Activated naive CD8-positive, alpha-beta T cell (primary cell): Measurements from ENCODE around the gene SLCO3A1.

ENCODE experiments used
- H3K27ac Mint-ChIP-seq: one replicate; pipeline ENCODE4 v1.8.0; 2021; ENCODE audit warnings: mixed read lengths
- H3K27me3 Mint-ChIP-seq: one replicate; pipeline ENCODE4 v1.8.0; 2021; ENCODE audit warnings: mixed read lengths
- H3K36me3 Mint-ChIP-seq: one replicate; pipeline ENCODE4 v1.8.0; 2021; ENCODE audit warnings: mixed read lengths
- H3K4me1 Mint-ChIP-seq: one replicate; pipeline ENCODE4 v1.8.0; 2021; ENCODE audit warnings: low read depth, mixed read lengths
- H3K4me3 Mint-ChIP-seq: one replicate; pipeline ENCODE4 v1.8.0; 2021; ENCODE audit warnings: mild to moderate bottlenecking, mixed read lengths
- H3K9me3 Mint-ChIP-seq: one replicate; pipeline ENCODE4 v1.8.0; 2021; ENCODE audit warnings: low read depth, mixed read lengths

SLCO3A1 gene

DNA sequence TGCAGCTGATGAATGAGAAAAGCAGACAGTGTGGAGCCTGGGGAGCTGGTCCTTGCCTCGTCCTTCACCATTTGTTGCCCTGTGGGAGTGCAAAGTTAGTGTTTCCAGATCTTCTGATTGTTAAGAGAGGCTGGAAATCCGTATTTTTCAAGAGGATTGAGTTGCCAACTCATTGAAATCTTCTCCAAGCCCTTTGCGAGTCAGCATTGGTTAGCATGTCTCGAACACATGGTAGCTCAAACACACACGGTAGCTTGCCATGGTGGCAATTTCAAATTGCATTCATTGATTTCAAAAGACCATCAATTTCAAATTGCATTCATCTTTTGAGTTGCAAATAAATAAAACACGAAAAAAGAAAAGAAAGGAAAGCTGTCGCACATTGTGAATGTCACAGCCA is 70.7 kb downstream of the SLCO3A1 start:
- H3K4me3 Mint-ChIP-seq = no peak overlapping the region
- H3K27ac Mint-ChIP-seq = no peak overlapping the region
- no peaks in the 10 kb centered on the region for H3K9me3 Mint-ChIP-seq
- H3K27me3 Mint-ChIP-seq = no peaks in the 10 kb centered on the region
- H3K36me3 Mint-ChIP-seq = peaks cover 3% of the 10 kb centered on the region
- H3K4me1 Mint-ChIP-seq = peaks cover 36% of the 10 kb centered on the region

- no peak overlapping the region for H3K4me3 Mint-ChIP-seq
- H3K27ac Mint-ChIP-seq = no peak overlapping the region
- peaks cover 36% of the 10 kb centered on the region for H3K4me1 Mint-ChIP-seq
Observed at GRCh38 chr15:91924837-91925495, 71.5 kb downstream of the SLCO3A1 start.

GRCh38 chr15:91925794-91926193 is 72.3 kb downstream of the SLCO3A1 start:
- Mint-ChIP-seq H3K4me1 (peaks cover 28% of the 10 kb centered on the region), H3K27ac (no peak overlapping the region), H3K9me3 (no peaks in the 10 kb centered on the region), H3K36me3 (peaks cover 3% of the 10 kb centered on the region), H3K27me3 (no peaks in the 10 kb centered on the region), H3K4me3 (no peak overlapping the region)

More at GRCh38 chr15:91924837-91925495, 71.5 kb downstream of the SLCO3A1 start:
- no peaks in the 10 kb centered on the region for H3K9me3 Mint-ChIP-seq
- H3K36me3 Mint-ChIP-seq = peaks cover 3% of the 10 kb centered on the region
- no peaks in the 10 kb centered on the region for H3K27me3 Mint-ChIP-seq

- no peaks in the 10 kb centered on the region for H3K9me3 Mint-ChIP-seq
- H3K27ac Mint-ChIP-seq = no peak overlapping the region
- peaks cover 3% of the 10 kb centered on the region for H3K36me3 Mint-ChIP-seq
- no peaks in the 10 kb centered on the region for H3K27me3 Mint-ChIP-seq
- peaks cover 21% of the 10 kb centered on the region for H3K4me1 Mint-ChIP-seq
- H3K4me3 Mint-ChIP-seq = no peak overlapping the region
Observed at GRCh38 chr15:91926908-91927270, 73.4 kb downstream of the SLCO3A1 start.

- Mint-ChIP-seq H3K4me1 (peaks cover 16% of the 10 kb centered on the region), H3K27me3 (no peaks in the 10 kb centered on the region), H3K36me3 (peaks cover 3% of the 10 kb centered on the region), H3K9me3 (no peaks in the 10 kb centered on the region), H3K27ac (no peak overlapping the region), H3K4me3 (no peak overlapping the region)
Observed at GRCh38 chr15:91927585-91927984, 74.1 kb downstream of the SLCO3A1 start.

DNA sequence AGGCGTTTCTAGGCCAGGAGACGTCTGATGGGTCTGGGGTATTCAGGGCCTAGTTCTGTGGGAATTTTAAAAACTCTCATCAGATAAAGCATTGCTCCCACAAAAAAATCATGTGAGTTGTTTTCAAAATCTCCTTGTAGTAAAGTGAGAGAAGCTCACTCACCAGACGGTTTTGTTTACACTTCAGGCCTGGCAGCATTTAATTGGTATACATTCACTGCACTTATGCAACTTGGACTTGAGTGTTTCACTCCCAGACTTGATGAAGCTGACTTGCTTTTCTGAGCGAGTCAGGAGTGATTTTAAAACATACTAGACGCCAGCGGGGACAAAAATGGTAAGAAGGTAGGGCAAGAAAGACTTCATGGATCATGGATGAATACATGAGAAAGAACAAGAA is 75.2 kb downstream of the SLCO3A1 start:
- peaks cover 3% of the 10 kb centered on the region for H3K36me3 Mint-ChIP-seq
- H3K27me3 Mint-ChIP-seq = no peaks in the 10 kb centered on the region
- peaks cover 15% of the 10 kb centered on the region for H3K4me1 Mint-ChIP-seq
- H3K4me3 Mint-ChIP-seq = no peak overlapping the region
- no peak overlapping the region for H3K27ac Mint-ChIP-seq
- H3K9me3 Mint-ChIP-seq = no peaks in the 10 kb centered on the region

GRCh38 chr15:91929509-91929908 is 76.0 kb downstream of the SLCO3A1 start:
- Mint-ChIP-seq H3K9me3 (no peaks in the 10 kb centered on the region), H3K4me3 (no peak overlapping the region), H3K36me3 (peaks cover 8% of the 10 kb centered on the region), H3K27me3 (no peaks in the 10 kb centered on the region), H3K27ac (no peak overlapping the region), H3K4me1 (peaks cover 12% of the 10 kb centered on the region)

DNA sequence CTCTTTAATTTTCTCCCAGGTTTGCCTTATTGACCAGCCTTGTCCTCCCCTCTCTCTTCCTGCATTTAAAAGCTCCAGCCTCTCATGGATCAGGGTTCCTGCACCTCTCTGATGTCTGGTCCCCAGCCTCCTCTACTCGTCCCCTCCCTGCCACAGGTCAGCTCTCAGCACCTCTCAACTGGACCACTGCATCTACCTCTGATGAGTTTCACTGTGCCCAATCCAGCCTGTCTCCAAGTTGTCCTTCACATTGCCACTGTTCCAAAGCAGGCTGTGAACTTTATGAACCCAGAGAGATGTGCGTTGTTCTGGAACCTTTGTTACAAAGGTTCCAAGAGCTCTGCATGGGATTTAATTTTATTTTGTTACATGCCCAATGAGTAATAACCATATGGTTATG is 76.6 kb downstream of the SLCO3A1 start:
- Mint-ChIP-seq H3K36me3 (peaks cover 10% of the 10 kb centered on the region), H3K4me1 (peaks cover 13% of the 10 kb centered on the region), H3K4me3 (no peak overlapping the region), H3K27me3 (no peaks in the 10 kb centered on the region), H3K9me3 (no peaks in the 10 kb centered on the region), H3K27ac (no peak overlapping the region)

DNA sequence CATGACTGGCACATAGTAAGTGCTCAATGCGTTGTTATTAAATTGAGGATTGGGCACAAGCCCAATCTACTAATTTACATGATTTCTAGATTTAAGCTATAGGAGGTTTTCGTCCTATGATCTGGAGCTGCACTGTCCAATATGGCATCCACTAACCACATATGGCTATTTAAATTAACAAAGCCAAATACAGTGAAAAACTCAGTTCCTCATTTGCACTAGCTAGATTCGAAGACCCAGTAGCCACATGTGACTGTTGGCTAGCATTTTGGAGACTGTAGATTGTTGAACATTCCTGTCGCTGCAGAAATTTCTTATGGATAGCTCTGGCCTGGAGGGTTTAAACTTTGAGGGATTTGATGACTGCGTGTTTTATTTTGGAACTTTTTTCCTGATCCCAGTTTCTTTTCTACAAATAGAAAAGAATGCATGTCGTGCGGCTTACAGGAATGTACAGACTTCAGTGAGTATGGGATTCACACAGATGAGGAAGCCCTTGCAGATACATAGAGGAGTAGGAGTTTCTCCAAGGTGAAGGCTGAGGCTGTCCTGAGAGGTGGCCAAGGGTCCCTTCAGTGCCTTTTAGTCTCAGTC is 82.8 kb downstream of the SLCO3A1 start:
- Mint-ChIP-seq H3K9me3 (no peaks in the 10 kb centered on the region), H3K27ac (no peak overlapping the region), H3K4me3 (no peak overlapping the region), H3K4me1 (peaks cover 16% of the 10 kb centered on the region), H3K27me3 (no peaks in the 10 kb centered on the region), H3K36me3 (peaks cover 9% of the 10 kb centered on the region)

DNA sequence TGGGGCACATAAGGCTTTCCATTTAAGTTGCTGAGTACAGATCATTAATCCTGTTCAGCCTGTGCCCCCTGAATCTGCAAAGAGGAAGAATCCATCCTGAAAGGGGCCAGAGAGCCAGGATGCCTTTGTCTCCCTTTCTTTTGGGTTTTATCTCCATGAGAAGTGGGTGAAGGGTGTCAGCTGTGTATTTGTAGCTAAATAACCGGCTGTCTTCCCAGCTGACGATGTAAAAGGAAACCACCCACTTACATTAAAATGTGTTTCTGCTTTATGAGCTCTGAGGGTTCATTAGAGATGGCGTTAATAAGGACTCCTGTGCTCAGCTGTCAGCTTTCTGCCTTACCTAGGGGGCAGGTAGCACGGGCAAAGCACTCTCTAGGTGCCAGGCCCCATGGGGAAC is 83.4 kb downstream of the SLCO3A1 start:
- no peaks in the 10 kb centered on the region for H3K27me3 Mint-ChIP-seq
- H3K4me3 Mint-ChIP-seq = no peak overlapping the region
- H3K36me3 Mint-ChIP-seq = peaks cover 9% of the 10 kb centered on the region
- H3K9me3 Mint-ChIP-seq = no peaks in the 10 kb centered on the region
- H3K4me1 Mint-ChIP-seq = peaks cover 16% of the 10 kb centered on the region
- no peak overlapping the region for H3K27ac Mint-ChIP-seq

GRCh38 chr15:91938136-91938535 is 84.6 kb downstream of the SLCO3A1 start:
- Mint-ChIP-seq H3K9me3 (no peaks in the 10 kb centered on the region), H3K27me3 (no peaks in the 10 kb centered on the region), H3K27ac (no peak overlapping the region), H3K4me1 (peaks cover 22% of the 10 kb centered on the region), H3K36me3 (peaks cover 9% of the 10 kb centered on the region), H3K4me3 (no peak overlapping the region)

- H3K9me3 Mint-ChIP-seq = no peaks in the 10 kb centered on the region
- H3K4me3 Mint-ChIP-seq = no peak overlapping the region
- H3K4me1 Mint-ChIP-seq = peaks cover 27% of the 10 kb centered on the region
- H3K36me3 Mint-ChIP-seq = peaks cover 5% of the 10 kb centered on the region
- peak overlapping the region; percentile 46 for H3K27ac Mint-ChIP-seq
- H3K27me3 Mint-ChIP-seq = no peaks in the 10 kb centered on the region
Observed at GRCh38 chr15:91939403-91939831, 85.9 kb downstream of the SLCO3A1 start.

DNA sequence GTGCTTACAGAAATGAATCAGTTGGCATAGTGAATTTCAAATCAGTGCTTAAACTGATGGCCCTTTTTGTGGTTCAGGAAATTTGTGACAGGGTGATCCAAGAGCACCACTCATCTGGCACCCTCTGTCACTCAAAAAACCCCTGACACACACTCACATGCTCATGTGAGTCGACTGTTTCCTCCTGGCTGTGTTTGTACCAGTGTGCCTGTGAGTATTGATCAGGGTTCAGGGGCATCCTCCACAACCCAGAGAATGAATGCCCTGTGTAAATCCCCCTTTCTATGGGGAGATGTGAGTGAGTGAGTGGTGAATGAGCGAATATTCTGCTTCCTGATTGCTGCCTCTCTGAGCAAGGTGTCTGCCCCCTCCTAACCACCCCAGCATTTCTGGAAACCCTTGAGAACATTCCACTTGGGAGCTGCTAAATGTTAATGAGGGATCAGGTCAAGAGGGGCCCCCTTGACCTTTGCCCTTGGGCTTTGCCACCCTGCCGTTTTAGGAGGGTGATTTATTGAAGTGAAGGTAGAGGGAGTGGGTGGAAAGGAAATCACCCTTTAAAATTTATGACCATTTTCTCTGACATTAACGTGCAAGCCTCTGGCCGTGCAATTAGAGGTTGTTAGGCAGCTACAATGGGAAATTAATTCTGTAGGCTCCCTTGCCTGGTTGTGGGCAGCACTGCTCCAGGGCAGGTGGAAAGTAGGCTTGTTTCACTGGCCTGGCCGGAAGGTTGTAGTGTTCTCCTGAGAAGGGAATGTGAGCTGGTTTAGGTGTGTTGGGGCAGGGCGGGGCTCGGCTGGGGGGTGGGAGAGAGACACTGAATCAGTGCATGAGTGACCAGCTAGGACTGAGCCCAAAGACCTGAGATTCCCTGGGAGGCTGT is 87.2 kb downstream of the SLCO3A1 start:
- H3K4me1 Mint-ChIP-seq = peaks cover 19% of the 10 kb centered on the region
- H3K4me3 Mint-ChIP-seq = no peak overlapping the region
- no peaks in the 10 kb centered on the region for H3K27me3 Mint-ChIP-seq
- no peak overlapping the region for H3K27ac Mint-ChIP-seq
- peaks cover 4% of the 10 kb centered on the region for H3K36me3 Mint-ChIP-seq
- no peaks in the 10 kb centered on the region for H3K9me3 Mint-ChIP-seq

DNA sequence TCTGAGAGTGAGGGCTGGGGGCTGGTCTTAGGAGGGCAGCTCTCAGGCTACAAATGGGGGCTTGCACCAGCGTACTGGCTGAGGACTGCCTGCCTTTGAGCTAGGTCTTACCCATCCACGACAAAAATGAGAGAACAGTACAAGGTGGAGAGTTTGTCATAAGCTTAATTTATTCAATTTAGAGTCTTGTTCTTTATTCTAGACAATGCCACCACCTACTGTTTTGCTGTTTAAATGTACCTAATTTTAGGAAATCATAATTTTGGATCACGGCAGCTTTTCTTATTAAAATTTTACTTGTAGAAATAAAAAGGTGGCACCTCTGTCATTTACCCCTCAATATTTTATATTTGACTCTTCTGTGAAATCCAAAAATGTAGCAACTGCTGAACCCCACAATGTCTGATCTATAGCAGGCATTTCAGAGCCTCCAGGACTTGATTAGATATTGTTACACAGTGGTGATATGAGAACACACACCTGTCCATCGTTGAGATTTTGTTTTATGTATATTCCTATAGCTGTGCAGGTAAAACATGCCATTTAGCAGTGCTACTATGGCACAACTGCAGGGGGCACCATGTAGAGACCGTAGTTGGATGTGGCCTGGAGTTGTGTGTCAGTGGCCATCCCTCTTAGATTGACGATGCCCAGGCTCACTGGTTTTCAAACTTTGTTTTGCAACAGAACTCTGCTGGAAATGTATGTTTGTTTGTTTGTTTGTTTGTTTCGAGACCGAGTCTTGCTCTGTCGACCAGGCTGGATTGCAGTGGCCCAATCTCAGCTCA is 88.6 kb downstream of the SLCO3A1 start:
- H3K27ac Mint-ChIP-seq = no peak overlapping the region
- H3K4me3 Mint-ChIP-seq = no peak overlapping the region
- H3K36me3 Mint-ChIP-seq = peaks cover 7% of the 10 kb centered on the region
- H3K4me1 Mint-ChIP-seq = peaks cover 26% of the 10 kb centered on the region
- no peaks in the 10 kb centered on the region for H3K27me3 Mint-ChIP-seq
- H3K9me3 Mint-ChIP-seq = no peaks in the 10 kb centered on the region
